ENCODE data around the gene UBE3D.

DNA sequence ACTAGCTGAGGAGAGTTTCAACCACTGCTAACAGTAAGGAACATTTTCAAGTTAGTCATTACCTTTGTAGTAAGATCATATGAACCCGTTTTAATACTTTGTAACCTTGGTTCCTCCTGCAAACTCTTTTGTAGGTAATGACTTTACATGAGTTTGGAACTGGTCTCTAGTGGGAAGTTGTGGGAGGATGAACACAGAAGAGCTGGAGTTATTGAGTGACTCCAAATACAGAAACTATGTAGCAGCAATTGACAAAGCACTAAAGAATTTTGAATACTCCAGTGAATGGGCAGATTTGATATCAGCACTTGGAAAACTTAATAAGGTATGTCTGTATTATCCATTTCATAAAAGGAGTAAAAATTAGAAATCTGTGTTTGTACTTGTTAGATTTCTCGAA, 31.1 kb upstream of the UBE3D start:
- TF ChIP-seq, protein P1, sequence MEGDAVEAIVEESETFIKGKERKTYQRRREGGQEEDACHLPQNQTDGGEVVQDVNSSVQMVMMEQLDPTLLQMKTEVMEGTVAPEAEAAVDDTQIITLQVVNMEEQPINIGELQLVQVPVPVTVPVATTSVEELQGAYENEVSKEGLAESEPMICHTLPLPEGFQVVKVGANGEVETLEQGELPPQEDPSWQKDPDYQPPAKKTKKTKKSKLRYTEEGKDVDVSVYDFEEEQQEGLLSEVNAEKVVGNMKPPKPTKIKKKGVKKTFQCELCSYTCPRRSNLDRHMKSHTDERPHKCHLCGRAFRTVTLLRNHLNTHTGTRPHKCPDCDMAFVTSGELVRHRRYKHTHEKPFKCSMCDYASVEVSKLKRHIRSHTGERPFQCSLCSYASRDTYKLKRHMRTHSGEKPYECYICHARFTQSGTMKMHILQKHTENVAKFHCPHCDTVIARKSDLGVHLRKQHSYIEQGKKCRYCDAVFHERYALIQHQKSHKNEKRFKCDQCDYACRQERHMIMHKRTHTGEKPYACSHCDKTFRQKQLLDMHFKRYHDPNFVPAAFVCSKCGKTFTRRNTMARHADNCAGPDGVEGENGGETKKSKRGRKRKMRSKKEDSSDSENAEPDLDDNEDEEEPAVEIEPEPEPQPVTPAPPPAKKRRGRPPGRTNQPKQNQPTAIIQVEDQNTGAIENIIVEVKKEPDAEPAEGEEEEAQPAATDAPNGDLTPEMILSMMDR (IDR thresholded peaks at IDR 0.05; ENCODE audit: low read length): no peak
- no peak for TF ChIP-seq EZH2 (optimal IDR thresholded peaks at IDR 0.05; ENCODE audit: low read depth, low read length)
